Left colon (tissue), 2 donors: ENCODE data around the gene CSTF1. TPM values are rescaled to one million over a fixed set of nuclear protein-coding genes. Genes with fewer than 3 reads are reported as not detected.
"Not testable (repeated sequence)": the region's sequence is repeated elsewhere in the genome, so short reads cannot be mapped to it uniquely, and the experiment has no call there.

Experiments
- ATAC-seq: fragments of 200-7000 bp; cut with Tn5 transposase; one replicate; pipeline ENCODE4 v1.9.1; 2020; ENCODE audit warnings: mild to moderate bottlenecking, moderate library complexity
- DNase-seq, 2 donors: peaks; one replicate each; pipeline ENCODE4 v3.0.0-alpha.2; 2020
- intact Hi-C, 2 donors: fragments of 100-400 bp; cut with DNase I in 1 of 2; cut with micrococcal nuclease in 1 of 2; formaldehyde crosslinking; loops; one replicate each; pipeline versions ENCODE4 v1.11.2 to v1.14.0; 2022; cut with DNase I, micrococcal nuclease
- total RNA-seq, 2 donors: library from RNA; stranded (reverse); fragmentation: NEBNext Ultra II Directional; extraction: Animal tissue kit (Norgen Biotek cat#: 25700); gene quantifications; one replicate each; pipeline ENCODE4 v1.2.1, GENCODE V29; 2021
- donor health status: DM: no; HTN: no; CAD: no.
- donor health status: DM: yes; HTN: yes; CAD: no.

Gene CSTF1
- total RNA-seq, 2 donors from 2014 or later = 22.9 to 23.1 TPM

- intact Hi-C loops = no loop called here
- ATAC-seq (no peak), DNase-seq (no peak)
These were observed 2.7 kb downstream of the CSTF1 start for GRCh38 chr20:56395166-56395565.

GRCh38 chr20:56400001-56400640, 7.7 kb downstream of the CSTF1 start:
- peak in 1 of 2 donors; percentile 61 for DNase-seq
- ATAC-seq = peak; percentile 57
- intact Hi-C loops = no loop called here

GRCh38 chr20:56403465-56403864, 11.0 kb downstream of the CSTF1 start:
- intact Hi-C loops = no loop called here
- DNase-seq = no peak
- ATAC-seq = no peak

- intact Hi-C loops, ATAC-seq: not testable (repeated sequence)
These were observed 12.9 kb downstream of the CSTF1 start for GRCh38 chr20:56405356-56405755.

GRCh38 chr20:56406910-56407309, 14.5 kb downstream of the CSTF1 start:
- no peak for ATAC-seq
- no peak for DNase-seq
- intact Hi-C loops = no loop called here

More at GRCh38 chr20:56405356-56405755, 12.9 kb downstream of the CSTF1 start:
- not testable (repeated sequence) for DNase-seq

GRCh38 chr20:56409521-56409920, 17.1 kb downstream of the CSTF1 start:
- intact Hi-C loops = no loop called here
- ATAC-seq (no peak), DNase-seq (no peak)

GRCh38 chr20:56409956-56410355, 17.5 kb downstream of the CSTF1 start:
- DNase-seq (no peak), ATAC-seq (no peak)
- intact Hi-C loops = no loop called here

GRCh38 chr20:56411287-56411686, 18.8 kb downstream of the CSTF1 start:
- ATAC-seq, intact Hi-C loops: not testable (repeated sequence)

GRCh38 chr20:56411759-56412472, 19.5 kb downstream of the CSTF1 start, which contains the start of gene CASS4:
Gene CASS4 (plus strand): TSS chr20:56412260. CDS start chr20:56412459, 199 bp downstream.
- ATAC-seq (no peak), DNase-seq (no peak)
- intact Hi-C loops = no loop called here

More at GRCh38 chr20:56411287-56411686, 18.8 kb downstream of the CSTF1 start:
- DNase-seq = not testable (repeated sequence)

GRCh38 chr20:56412473-56412790, 20.0 kb downstream of the CSTF1 start:
- ATAC-seq (no peak), DNase-seq (no peak)
- intact Hi-C loops = no loop called here

- intact Hi-C loops = no loop called here
- ATAC-seq (no peak), DNase-seq (no peak)
These were observed 20.5 kb downstream of the CSTF1 start for GRCh38 chr20:56412949-56413348.

- intact Hi-C loops = no loop called here
- ATAC-seq (no peak), DNase-seq (no peak)
These were observed 22.7 kb downstream of the CSTF1 start for GRCh38 chr20:56414842-56415765.

- ATAC-seq (no peak), DNase-seq (no peak)
- intact Hi-C loops = no loop called here
These were observed 25.0 kb downstream of the CSTF1 start for GRCh38 chr20:56417402-56417801.

GRCh38 chr20:56417911-56418310, 25.5 kb downstream of the CSTF1 start:
- DNase-seq (no peak), ATAC-seq (no peak)
- intact Hi-C loops = no loop called here

- DNase-seq (no peak), ATAC-seq (no peak)
- intact Hi-C loops = no loop called here
These were observed 26.0 kb downstream of the CSTF1 start for GRCh38 chr20:56418385-56418861.

GRCh38 chr20:56420028-56420427, 27.6 kb downstream of the CSTF1 start:
- DNase-seq (no peak), ATAC-seq (no peak)
- intact Hi-C loops = no loop called here

- ATAC-seq (no peak), DNase-seq (no peak)
- intact Hi-C loops = no loop called here
These were observed 28.7 kb downstream of the CSTF1 start for GRCh38 chr20:56420940-56421688.

GRCh38 chr20:56422076-56422823, 29.8 kb downstream of the CSTF1 start:
- intact Hi-C loops = no loop called here
- no peak for ATAC-seq
- no peak for DNase-seq
